ENCODE data around the gene HPS1.

DNA sequence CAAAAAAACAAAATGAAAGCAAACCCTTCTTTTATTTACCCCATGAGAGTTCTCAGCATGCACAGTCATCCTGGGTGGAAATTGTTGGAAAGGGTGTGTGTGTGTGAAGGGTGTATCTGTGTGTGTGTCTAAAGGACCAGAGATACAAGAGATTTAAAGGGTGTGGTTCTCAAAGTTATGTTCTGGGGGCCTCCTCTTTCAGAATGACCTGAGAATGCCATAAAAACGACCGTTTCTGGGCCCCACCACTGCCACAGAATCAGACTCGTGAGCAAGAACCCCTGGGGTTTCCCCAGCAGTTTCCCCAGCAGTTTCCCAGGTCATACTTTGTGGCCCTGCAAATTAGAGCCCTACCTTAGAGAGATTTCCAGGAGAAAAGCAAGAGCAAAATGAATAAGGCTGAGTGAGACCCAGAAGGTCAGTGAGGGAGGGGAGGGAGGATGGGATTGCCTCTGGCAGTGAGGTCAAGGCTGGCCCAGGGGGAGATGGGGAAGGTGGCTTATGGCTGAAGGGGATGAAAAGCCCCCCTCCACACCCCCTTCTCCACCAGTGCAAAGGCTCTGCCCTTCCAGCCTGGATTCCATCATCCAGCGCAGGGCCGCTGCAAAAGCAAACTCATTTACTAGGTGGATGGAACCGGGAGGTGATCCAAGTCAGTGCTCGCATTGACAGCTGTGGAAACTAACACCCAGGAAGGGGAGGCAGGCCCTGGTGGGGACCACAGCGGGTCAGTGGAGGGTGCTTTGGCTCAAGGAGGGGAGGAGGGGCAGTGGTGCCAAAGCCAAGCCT is 42.0 kb downstream of the HPS1 start:
- TF ChIP-seq, protein P1, sequence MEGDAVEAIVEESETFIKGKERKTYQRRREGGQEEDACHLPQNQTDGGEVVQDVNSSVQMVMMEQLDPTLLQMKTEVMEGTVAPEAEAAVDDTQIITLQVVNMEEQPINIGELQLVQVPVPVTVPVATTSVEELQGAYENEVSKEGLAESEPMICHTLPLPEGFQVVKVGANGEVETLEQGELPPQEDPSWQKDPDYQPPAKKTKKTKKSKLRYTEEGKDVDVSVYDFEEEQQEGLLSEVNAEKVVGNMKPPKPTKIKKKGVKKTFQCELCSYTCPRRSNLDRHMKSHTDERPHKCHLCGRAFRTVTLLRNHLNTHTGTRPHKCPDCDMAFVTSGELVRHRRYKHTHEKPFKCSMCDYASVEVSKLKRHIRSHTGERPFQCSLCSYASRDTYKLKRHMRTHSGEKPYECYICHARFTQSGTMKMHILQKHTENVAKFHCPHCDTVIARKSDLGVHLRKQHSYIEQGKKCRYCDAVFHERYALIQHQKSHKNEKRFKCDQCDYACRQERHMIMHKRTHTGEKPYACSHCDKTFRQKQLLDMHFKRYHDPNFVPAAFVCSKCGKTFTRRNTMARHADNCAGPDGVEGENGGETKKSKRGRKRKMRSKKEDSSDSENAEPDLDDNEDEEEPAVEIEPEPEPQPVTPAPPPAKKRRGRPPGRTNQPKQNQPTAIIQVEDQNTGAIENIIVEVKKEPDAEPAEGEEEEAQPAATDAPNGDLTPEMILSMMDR (IDR thresholded peaks at IDR 0.05), result no peak
- TF ChIP-seq POLR2AphosphoS5 (IDR thresholded peaks at IDR 0.05; ENCODE audit: low read depth, low read length), result no peak

Data from Panc1 (cell line).